HG03175 (cell line): ENCODE measurements around the gene GPR139.

Experiments
- ATAC-seq: cut with Tn5 transposase; IDR thresholded peaks from one replicate; pipeline ENCODE4 v1.9.1; 2021; ENCODE audit warnings: mild to moderate bottlenecking, moderate library complexity; ENCODE audit not compliant: unreplicated experiment

GPR139 gene

GRCh38 chr16:20073203-20074098 lies at the start of gene GPR139:
TSS of gene GPR139 (minus strand) at chr16:20073890. CDS start at chr16:20073616, 274 bp downstream.
- no peak for ATAC-seq

- ATAC-seq, result no peak
Measured at GRCh38 chr16:20122011-20122410, 48.3 kb upstream of the GPR139 start.

GRCh38 chr16:20114356-20114755 lies 40.7 kb upstream of the GPR139 start:
- no peak for ATAC-seq

GRCh38 chr16:20111143-20111542 lies 37.5 kb upstream of the GPR139 start:
- ATAC-seq, result no peak

GRCh38 chr16:20107083-20107482 lies 33.4 kb upstream of the GPR139 start:
- no peak for ATAC-seq

GRCh38 chr16:20104563-20105183 lies 31.0 kb upstream of the GPR139 start:
- no peak for ATAC-seq

- no peak for ATAC-seq
Measured at GRCh38 chr16:20102521-20102920, 28.8 kb upstream of the GPR139 start.

- no peak for ATAC-seq
Measured at GRCh38 chr16:20102021-20102420, 28.3 kb upstream of the GPR139 start.

- ATAC-seq, result no peak
Measured at GRCh38 chr16:20099375-20099774, 25.7 kb upstream of the GPR139 start.

GRCh38 chr16:20094157-20094556 lies 20.5 kb upstream of the GPR139 start:
- ATAC-seq, result no peak

GRCh38 chr16:20089246-20089965 lies 15.7 kb upstream of the GPR139 start:
- no peak for ATAC-seq

GRCh38 chr16:20084624-20085226 lies 11.0 kb upstream of the GPR139 start:
- ATAC-seq, result no peak

- no peak for ATAC-seq
Measured at GRCh38 chr16:20079106-20079505, 5.4 kb upstream of the GPR139 start.

GRCh38 chr16:20075243-20075642 lies 1.6 kb upstream of the GPR139 start:
- ATAC-seq, result no peak

- ATAC-seq, result no peak
Measured at GRCh38 chr16:20074099-20074991, 655 bp upstream of the GPR139 start.

GRCh38 chr16:20072874-20073202 lies 852 bp downstream of the GPR139 start:
- ATAC-seq, result no peak

- ATAC-seq, result no peak
Measured at GRCh38 chr16:20072146-20072873, 1.4 kb downstream of the GPR139 start.

- no peak for ATAC-seq
Measured at GRCh38 chr16:20064931-20065330, 8.8 kb downstream of the GPR139 start.

GRCh38 chr16:20064520-20064919 lies 9.2 kb downstream of the GPR139 start:
- no peak for ATAC-seq

GRCh38 chr16:20061132-20061531 lies 12.6 kb downstream of the GPR139 start:
- ATAC-seq, result no peak
